HUDEP-2 (cell line): ENCODE measurements around the gene NUDT14.

Experiments
- DNase-seq, 76 experiments: peaks; one replicate each; lab custom pipeline; 2025; ENCODE audit not compliant: unreplicated experiment in 76 of 76; lab: John Stamatoyannopoulos, UW

The NUDT14 gene

DNA sequence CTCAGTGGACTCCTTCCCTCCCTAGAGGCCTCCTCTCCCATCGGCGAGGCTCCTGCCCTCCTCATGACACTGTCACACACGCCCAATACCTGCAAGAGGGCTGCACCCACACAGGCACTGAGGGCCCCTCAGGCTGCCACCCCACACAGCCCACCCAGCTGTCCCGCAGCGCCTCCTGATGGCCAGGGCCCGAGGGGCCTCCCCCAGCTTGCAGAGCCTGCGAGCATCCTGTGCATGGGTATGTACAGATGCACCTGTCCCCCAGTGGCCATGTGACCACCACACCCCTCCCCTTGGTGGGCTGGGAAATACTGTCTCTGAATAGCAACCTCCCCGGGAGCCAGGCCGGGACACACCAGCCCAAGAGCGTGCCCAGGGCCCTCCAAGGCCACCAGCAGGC lies 19.0 kb upstream of the NUDT14 start:
- no peak for DNase-seq

DNA sequence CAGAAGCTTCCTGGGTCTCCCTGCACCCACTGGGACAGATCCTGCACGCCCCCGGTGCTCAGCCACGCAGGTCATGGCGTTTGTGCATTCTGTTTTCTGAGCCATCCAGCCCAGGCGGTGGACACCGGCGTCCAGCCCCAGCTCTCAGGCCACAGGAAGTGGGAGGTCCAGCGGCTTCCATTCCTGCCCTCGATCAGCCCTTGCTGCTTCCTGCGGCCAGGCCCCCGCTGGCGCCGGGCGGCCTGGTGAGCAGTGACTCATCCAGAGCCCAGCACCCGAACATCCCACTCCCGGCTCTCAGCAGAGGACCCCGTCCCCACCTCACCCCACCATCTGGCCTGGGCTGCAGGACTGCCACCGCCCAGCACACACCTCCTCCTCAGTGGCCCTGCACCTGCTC lies 18.0 kb upstream of the NUDT14 start:
- no peak for DNase-seq

DNA sequence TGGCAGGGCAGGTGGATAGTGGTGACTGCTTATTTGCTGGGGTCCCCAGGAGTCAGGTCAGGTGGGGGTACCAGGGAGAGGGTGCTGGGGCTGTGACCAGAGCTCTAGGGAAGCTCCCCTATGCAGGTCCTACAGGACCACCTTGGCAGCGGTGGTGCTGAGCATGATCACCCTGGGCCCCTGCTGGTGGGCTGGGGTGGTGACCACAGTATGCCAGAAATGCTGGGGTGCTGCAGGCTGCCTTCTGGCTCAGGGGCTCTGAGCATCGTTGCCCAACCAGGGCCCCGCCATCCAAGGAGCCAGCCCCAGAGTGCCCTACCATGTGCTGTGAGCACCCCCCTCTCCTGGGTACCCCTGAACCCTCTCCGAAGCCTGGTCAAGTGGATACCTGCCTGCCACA lies 17.5 kb upstream of the NUDT14 start:
- no peak for DNase-seq

DNA sequence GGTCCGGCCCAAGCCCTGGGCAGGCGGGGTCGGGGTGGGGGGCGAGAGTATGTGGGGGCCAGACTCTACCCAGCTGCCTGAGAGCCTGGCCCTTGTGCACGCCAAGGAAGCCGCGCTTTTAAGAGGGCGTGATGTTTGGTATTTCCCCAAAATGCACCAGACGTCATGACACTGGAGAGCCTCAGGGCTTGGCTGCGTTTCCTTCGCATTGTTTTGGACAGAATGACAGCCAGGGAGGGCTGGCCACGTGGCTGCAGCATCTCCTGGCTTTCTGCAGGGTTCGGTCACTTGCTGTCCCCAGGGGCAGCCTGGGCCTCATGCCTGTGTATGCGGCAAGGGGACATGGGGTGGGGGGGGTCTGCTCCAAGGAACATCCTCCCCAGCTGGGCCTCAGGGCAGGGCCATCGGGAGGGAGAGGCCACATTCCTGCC lies 16.1 kb upstream of the NUDT14 start:
- DNase-seq: peak in 2 of 76 experiments; percentile 28 to 48

DNA sequence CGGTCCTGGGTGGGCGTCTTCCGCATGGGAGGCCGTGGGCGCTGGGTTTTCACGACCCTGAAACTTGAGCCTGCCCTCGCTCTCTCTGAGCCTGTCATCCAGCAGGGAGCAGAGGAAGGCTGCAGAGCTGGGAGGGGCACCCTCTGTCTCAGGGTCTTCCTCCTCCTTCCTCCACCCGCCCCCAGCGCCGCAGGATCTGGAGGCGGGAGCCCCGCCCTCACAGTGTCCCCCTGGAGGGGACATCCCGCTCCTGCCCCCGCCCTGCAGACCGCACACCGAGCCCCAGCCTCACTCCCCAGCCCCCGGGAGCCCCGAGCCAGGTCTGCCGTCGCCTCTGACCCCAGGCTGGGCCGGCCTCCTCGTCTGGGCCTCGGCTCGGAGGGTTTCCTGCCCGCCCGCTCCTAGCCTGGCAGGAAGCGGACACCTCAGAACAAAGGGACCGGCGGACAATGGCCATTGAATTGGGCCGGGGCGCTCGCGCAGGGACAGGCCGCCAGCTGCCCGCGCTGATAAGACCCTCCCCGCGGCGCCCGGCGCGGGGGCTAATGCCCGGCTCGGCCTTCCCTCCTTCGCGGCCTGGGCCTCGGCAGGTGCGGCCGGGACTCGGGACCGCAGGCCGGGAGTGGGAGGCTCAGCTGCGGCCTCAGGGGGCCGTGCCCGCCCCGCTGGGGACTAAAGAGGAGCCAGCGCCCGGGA lies 15.3 kb upstream of the NUDT14 start:
- DNase-seq: no peak

DNA sequence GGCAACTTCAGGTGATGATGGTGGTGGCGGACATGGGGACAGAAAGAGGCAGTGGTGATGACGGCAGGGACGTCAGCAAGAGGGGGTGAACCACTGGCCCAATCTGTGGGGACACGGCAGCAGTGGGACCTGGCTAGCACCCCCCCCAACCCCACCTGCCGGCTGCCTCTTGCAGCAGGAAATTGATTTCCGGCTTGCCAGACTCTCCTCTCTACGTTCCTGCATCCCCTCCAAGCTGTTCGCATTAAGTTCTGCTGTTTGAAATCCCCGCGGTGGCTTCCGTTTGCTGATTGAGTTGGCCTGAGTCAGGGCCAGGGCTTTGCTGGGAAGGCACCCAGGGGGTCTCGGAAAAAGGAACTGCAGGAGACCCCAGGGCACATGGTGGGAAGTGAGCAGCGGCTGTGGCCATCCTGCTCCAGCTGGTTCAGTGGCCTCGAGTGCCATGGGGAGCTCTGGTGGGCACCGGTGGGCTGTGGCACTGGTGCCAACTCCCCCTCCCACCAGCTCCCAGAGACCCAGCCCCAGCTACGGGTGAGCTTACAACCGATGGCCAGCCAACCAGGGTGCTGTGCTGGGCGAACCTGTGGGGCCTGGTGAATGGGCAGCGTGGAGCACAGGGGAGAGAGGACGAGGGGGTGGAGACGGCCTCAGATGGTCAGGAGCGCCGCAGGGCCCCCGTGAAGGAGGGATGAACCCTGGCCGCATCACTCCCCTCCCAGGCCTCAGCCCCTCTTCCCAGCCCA lies 14.6 kb upstream of the NUDT14 start:
- DNase-seq: no peak

DNA sequence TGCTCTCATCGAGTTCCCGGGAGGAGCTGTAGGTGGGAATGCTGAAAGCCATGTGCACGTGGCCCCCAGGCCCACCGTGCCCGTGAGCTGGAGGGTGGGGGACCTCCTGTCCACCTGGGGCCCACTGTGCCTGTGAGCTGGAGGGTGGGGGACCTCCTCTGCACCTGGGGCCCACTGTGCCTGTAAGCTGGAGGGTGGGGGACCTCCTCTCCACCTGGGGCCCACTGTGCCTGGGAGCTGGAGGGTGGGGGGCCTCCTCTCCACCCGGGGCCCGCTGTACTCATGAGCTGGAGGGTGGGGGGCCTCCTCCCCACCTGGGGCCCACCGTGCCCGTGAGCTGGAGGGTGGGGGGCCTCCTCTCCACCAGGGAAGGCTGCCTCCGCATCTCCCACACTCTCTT lies 13.9 kb upstream of the NUDT14 start:
- no peak for DNase-seq

DNA sequence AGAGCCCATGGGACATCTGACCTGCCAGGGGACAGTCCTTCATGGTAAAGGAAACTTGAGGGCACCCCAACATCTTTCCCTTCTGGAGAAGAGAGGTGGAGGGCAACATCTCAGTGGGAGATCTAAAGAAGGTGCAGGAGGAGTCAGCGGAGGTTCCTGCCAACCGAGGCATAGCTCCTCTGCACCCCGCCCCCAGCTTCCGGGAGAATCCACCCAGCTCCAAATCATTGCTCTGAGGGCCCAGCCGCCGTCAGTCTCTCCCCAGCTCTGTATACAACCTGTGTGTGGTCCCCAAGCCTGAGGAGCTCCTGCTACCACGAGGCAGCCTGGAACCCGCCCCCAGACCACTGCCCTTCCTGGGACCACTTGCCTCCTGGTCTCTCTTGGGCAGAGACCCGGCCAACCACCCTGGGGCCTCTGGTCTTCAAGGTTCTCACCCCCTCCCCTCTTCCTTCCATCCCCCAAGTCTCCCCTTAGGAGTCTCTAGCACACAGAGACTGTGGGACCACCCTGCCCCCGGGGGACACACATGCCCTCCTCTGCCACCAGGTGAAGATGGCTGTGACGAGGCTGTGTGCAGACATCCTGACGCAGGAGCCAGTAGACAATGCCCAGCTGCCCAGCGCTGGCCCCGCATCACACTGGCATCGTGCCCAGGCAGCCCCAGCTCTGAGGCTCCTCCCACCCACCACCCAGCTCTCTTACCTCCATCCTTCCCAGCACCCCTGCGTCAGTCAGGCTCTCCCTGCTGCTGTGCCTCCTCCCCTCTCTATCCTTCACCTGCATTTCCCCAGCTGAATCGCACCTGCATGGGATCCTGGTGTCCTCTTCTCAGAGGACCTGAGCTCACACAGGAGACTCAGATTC lies 13.0 kb upstream of the NUDT14 start:
- no peak for DNase-seq

DNA sequence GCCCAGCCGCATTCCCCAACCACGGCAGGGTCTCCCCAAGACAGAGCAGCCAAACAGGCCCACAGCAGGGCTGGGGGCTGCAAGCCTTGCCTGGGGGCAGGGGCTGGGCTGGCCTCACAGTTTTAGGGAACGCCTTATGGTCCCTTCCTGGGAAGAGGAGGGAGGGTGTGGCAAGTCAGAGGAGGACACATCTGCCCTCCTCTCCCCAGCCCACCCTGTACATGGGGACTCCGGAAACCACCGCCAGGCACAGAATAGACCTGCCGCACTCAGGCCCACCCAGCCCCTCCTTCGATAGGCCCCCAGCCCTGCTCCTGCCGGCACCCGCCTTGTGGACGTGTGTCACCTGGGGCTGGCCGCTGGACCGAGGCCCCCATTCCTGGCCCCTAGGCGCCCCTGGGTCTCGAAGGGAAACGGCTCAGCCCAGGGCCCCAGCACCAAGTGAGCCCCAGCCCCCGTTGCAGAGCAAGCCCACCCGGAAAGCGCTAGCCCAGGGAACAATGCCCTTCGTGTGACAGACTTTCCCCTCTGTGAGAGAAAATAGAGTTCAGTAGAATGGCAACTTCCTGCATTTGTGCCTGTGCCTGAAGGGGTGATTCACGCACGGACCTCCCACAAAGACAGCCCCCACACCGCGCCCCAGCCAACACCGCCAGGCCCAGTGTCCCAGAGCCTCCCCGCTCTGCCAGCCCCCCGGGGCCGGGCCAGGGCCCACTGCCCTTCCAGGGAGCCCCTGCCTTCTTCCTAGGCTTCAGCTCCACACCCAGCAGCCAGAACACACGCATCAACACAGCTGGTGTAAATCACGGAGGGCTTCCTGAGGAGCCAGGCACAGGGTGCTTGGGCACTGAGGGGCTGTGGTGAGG lies 12.0 kb upstream of the NUDT14 start:
- DNase-seq: no peak

DNA sequence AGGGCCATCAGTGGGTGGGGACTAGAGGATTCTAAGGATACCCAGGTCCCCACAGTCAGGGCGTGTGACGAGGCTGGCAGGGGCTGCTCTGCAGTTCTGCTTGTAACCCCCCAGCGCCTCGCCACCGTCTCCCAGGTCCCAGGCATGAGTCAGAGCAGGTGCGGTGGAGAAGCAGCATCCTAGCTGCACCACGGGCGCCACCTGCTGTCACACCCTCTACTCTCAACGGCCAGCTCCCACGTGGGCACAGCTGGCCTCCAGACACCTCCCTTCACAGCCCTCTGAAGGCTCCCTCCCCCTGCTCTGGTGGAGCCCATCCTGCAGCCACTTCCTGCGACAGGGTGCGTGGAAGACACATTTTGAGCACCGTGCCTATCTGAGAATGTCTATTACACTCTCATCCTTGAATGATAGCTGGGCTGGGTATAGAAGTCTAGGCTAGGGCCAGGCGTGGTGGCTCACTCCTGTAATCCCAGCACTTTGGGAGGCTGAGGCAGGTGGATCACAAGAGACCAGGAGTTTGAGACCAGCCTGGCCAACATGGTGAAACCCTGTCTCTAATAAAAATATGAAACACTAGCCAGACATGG lies 6.9 kb upstream of the NUDT14 start:
- DNase-seq: no peak

DNA sequence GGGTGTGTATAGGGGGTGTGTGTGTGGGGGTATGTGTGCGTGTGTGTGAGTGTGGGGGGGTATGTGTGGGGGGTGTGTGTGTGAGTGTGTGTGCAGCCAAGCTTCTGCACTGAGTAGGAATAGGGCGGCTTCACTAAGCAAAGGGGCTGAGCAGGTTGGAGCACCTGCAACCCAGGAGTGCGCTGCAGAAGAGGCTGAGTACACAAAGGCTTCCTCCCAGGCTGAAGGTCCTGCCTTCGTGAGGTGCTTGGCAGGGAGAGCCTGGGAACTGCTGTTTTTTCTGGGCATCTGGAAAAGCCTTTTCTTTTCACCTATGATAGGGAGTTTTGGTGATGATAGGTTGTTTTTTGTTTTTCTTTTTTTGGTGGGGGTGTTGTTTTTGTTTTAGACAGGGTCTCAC lies 6.0 kb upstream of the NUDT14 start:
- DNase-seq: no peak

DNA sequence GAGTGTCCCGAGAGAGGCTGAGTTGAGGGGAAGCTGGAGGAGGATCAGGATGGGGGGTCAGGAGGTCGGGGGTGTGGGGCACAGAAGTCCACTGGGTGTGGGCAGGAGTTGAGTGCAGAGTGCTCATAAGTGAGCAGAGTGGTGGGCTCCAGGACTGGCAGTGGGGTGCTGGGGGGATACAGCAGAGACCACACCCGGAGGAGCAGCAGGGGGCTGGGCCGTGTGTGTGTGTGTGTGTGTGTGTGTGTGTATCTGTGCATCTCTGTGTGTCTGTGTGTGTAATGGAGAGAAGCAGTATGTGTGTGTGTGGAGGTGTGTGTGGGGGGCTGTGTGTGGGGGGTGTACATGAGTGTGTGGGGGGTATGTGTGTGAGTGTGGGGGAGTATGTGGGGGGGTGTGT lies 4.9 kb upstream of the NUDT14 start:
- DNase-seq: no peak

DNA sequence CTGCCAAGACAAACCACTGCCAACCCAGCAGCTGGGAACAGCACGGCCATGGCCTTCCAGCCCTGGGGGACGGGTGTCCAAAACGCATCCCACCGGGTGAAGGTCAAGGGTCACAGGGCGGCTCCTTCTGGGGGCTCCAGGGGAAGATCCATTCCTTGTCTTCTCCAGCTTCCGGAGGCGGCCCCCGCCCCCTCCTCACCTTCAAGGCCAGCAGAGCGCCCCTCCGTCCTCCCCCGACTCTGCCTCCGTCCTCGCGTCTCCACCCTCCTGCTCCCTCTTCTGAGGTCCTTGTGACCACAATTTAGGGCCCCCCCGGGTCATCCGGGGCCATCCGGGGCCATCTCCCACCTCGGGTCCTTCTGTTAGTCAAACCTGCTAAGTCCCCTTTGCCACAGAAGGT lies 3.9 kb upstream of the NUDT14 start:
- DNase-seq: no peak

DNA sequence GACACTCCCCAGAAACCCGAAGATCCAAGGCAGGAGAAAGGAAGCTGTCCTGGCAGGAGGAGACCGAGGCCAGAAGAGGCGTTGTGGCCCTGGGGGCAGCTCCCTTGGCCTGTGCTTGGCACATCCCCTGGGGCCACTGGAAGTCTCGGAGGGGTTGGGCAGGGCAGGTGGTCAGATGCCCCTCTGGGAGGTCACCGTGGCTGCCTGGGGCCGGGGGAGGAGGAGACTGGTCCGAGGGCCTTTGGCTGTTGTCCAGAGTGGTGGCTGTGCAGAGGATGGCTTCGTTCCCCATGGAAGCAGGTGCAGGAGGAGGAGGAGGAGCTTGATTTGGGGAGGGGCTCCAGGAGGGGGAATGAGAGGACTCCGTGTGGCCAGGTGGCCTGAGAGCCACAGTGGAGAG lies 3.3 kb upstream of the NUDT14 start:
- no peak for DNase-seq

DNA sequence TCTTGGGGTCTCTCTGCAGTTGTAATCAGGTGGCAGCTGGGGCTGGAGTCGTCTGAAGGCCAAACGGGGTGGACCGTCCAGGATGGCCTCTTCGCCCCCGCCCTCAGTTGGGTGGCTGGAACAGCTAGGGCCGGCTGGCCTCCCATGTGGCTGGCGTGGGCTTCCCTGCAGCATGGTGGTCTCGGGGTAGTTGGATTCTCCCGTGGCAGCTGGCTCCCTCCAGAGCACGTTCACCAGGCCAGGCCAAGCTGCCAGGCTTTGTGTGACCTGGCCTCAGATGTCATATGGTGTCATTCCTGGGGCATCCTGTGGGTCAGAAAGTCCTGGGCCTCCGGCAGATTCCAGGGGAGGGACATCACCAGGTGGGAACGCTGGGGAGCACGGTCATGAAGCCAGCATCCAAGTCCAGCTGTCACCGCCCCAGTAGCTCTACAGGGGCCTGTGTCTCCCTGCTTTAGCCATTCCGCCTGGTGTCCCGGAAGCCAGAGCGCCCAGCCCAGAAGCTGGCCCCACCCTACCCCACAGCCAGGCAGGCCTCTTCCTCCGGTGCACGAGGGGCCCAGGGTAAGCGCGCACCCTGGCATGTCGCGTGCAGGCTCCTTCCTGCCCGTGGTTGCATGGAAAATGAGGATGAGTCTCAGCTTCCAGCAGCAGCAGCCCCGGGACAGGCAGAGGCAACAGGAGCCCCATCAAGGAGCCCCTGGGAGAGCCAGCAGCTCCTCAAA lies 1.3 kb upstream of the NUDT14 start:
- no peak for DNase-seq

DNA sequence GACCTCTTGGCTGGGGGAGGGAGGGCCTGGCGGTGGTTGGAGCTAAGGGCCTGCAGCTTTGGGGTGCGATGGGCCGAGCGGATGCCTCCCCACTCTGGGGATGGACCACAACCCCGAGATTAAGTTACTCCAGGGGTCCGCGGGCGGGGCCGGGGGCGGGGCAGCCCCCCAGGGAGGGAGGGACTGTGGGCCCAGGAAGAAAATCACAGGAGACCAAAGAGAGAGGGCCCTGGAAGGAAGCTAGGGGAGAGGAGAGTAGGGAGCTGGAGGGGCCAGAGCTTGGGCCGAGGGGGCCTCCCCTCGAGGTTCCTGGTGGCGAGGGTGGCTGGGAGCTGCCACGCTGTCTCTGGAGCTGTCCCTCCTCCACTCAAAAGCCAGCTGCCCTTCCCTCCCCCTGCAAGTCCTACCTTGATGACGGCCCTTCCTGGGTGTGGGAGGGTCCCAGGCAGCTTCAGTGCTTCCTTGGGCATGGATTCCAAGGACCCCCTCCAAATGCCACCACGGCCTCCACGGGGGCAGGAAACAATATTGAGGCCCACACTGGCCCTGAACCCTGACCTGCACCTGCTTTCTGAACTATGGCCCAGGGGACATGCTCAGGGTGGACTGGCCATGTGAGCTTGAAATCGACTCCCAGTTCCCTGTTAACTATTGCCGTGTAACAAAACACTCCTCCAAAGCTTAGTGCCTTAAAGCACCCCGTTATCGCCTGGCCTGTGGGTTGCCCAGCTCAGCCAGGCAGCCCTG lies 610 bp upstream of the NUDT14 start:
- no peak for DNase-seq

DNA sequence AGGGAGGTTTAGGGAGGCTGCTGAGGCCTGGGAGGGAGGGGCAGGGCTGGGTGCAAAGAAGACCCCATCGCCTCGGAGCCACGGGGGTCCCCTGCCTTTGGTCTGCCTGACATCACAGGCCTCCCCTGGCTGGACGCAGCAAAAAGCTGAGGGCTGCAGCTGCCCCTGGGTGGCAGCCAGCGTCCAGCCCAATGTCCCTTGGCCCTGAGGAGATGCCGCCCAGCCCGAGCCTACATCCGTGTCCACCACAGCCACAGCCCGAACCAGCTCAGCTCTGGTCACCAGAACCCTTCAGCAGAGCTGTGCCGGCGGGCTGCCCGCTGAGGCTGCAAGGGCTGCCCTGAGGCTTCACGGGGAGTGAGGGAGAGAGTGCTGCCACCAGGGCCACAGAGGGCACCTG lies 1.9 kb downstream of the NUDT14 start:
- DNase-seq: no peak

DNA sequence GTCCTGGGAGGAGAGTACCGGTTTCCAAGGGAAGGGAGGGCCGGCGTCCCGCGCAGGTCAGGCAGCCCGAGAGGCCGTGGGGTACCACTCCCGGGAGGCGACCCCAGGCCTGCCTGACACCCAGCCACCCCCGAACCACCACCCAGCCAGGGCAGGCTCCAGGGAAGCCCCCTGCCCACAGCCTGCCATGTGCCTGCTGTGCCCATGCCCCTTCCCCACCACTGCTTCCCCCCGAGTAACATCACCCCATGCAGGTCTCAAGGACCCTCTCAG lies 2.3 kb downstream of the NUDT14 start:
- DNase-seq: no peak
